Myocyte (in vitro differentiated cells): ENCODE data around the gene KLHDC1. TPM values are rescaled to one million over a fixed set of nuclear protein-coding genes. Genes with fewer than 3 reads are reported as not detected.
"Not testable (repeated sequence)": the region's sequence is repeated elsewhere in the genome, so short reads cannot be mapped to it uniquely, and the experiment has no call there.

Source experiments
- DNase-seq: peaks from one replicate; pipeline ENCODE4 v3.0.0-alpha.2; 2012; ENCODE audit warnings: low read depth
- polyA plus RNA-seq: library from polyadenylated mRNA; unstranded; fragments of >200 nt; gene quantifications from one replicate; pipeline ENCODE4 v1.2.1, GENCODE V29; 2012; ENCODE audit warnings: missing spikeins
- total RNA-seq: library from RNA; depleted of rRNA; stranded (reverse); fragments of >200 nt; gene quantifications from 2 replicates; pipeline ENCODE4 v1.2.3, GENCODE V29; 2014

The KLHDC1 gene
- total RNA-seq, result 4.9 and 6.1 TPM in 2 replicates
- polyA plus RNA-seq, result 3.1 TPM

GRCh38 chr14:49692811-49693734 lies at the start of gene KLHDC1:
KLHDC1 (plus strand) TSS chr14:49693120; CDS start chr14:49693195, 75 bp downstream.
- DNase-seq, result peak; percentile 89

- no peak for DNase-seq
Measured at GRCh38 chr14:49653508-49653907, 39.4 kb upstream of the KLHDC1 start.

GRCh38 chr14:49654511-49654910 lies 38.4 kb upstream of the KLHDC1 start:
- no peak for DNase-seq

- DNase-seq, result peak; percentile 54
Measured at GRCh38 chr14:49657500-49657899, 35.4 kb upstream of the KLHDC1 start.

- no peak for DNase-seq
Measured at GRCh38 chr14:49659526-49660455, 33.1 kb upstream of the KLHDC1 start.

- no peak for DNase-seq
Measured at GRCh38 chr14:49670475-49670874, 22.4 kb upstream of the KLHDC1 start.

- DNase-seq, result no peak
Measured at GRCh38 chr14:49673586-49673985, 19.3 kb upstream of the KLHDC1 start.

- no peak for DNase-seq
Measured at GRCh38 chr14:49677643-49678042, 15.3 kb upstream of the KLHDC1 start.

GRCh38 chr14:49679271-49679670 lies 13.6 kb upstream of the KLHDC1 start:
- peak; percentile 24 for DNase-seq

GRCh38 chr14:49686425-49686824 lies 6.5 kb upstream of the KLHDC1 start:
- no peak for DNase-seq

GRCh38 chr14:49687942-49688700 lies 4.8 kb upstream of the KLHDC1 start, which contains the start of gene POLE2:
POLE2 (minus strand) TSS chr14:49688214; CDS start chr14:49688203, 11 bp downstream.
- peak; percentile 69 for DNase-seq

- DNase-seq, result no peak
Measured at GRCh38 chr14:49688701-49689030, 4.3 kb upstream of the KLHDC1 start.

- DNase-seq, result no peak
Measured at GRCh38 chr14:49691031-49691430, 1.9 kb upstream of the KLHDC1 start.

- DNase-seq, result no peak
Measured at GRCh38 chr14:49692193-49692757, 645 bp upstream of the KLHDC1 start.

GRCh38 chr14:49693735-49694124 lies 810 bp downstream of the KLHDC1 start:
- DNase-seq, result not testable (repeated sequence)

GRCh38 chr14:49702725-49703124 lies 9.8 kb downstream of the KLHDC1 start:
- peak; percentile 51 for DNase-seq

GRCh38 chr14:49703965-49704364 lies 11.0 kb downstream of the KLHDC1 start:
- DNase-seq, result peak; percentile 33

GRCh38 chr14:49704471-49704870 lies 11.6 kb downstream of the KLHDC1 start:
- not testable (repeated sequence) for DNase-seq

GRCh38 chr14:49710993-49711392 lies 18.1 kb downstream of the KLHDC1 start:
- DNase-seq, result not testable (repeated sequence)

GRCh38 chr14:49720744-49721143 lies 27.8 kb downstream of the KLHDC1 start:
- no peak for DNase-seq
